SK-N-SH treated with all-trans-retinoic acid at 6 μM for 48 hours (cell line): Measurements from ENCODE around the gene PHKA2.

Source experiments
- CREB5 ChIP-seq: fragments of 250-450 bp; sonication (Bioruptor Pico); IDR thresholded peaks from 2 replicates; pipeline ENCODE4 v1.5.1; 2020; ENCODE audit warnings: low read depth, mild to moderate bottlenecking, moderate library complexity
- CSDC2 ChIP-seq: fragments of 250-450 bp; sonication (Bioruptor Pico); IDR thresholded peaks from 2 replicates; pipeline ENCODE4 v1.5.0; 2020; ENCODE audit warnings: mild to moderate bottlenecking, moderate library complexity
- ESRRG ChIP-seq: fragments of 250-450 bp; sonication (Bioruptor Pico); IDR thresholded peaks from 2 replicates; pipeline ENCODE4 v1.6.1; 2021; ENCODE audit warnings: mild to moderate bottlenecking
- GLIS3 ChIP-seq: fragments of 250-450 bp; sonication (Bioruptor Pico); IDR thresholded peaks from 2 replicates; pipeline ENCODE4 v1.5.0; 2020; ENCODE audit warnings: mild to moderate bottlenecking, moderate library complexity
- OSR1 ChIP-seq: fragments of 250-450 bp; sonication (Bioruptor Pico); IDR thresholded peaks from 2 replicates; pipeline ENCODE4 v1.8.0; 2022; ENCODE audit warnings: moderate library complexity, mild to moderate bottlenecking, inconsistent platforms
- RARB ChIP-seq: fragments of 250-450 bp; sonication (Bioruptor Pico); IDR thresholded peaks from 2 replicates; pipeline ENCODE4 v1.8.0; 2021; ENCODE audit warnings: mild to moderate bottlenecking, moderate library complexity
- TSHZ2 ChIP-seq: fragments of 250-450 bp; sonication (Bioruptor Pico); IDR thresholded peaks from 2 replicates; pipeline ENCODE4 v1.5.0; 2020; ENCODE audit warnings: mild to moderate bottlenecking, moderate library complexity
- ZFP3 ChIP-seq: fragments of 250-450 bp; sonication (Bioruptor Pico); IDR thresholded peaks from 2 replicates; pipeline ENCODE4 v1.5.0; 2020; ENCODE audit warnings: mild to moderate bottlenecking, moderate library complexity
- ZNF565 ChIP-seq: fragments of 450-650 bp; formaldehyde crosslinking; conservative IDR thresholded peaks from 2 replicates; pipeline ENCODE4 v1.5.0; 2020; ENCODE audit warnings: low read depth, mild to moderate bottlenecking, moderate library complexity
- ZNF8 ChIP-seq: fragments of 450-650 bp; formaldehyde crosslinking; IDR thresholded peaks from 2 replicates; pipeline ENCODE4 v1.5.0; 2020; ENCODE audit warnings: mild to moderate bottlenecking, moderate library complexity
- TF ChIP-seq, protein P1 (sequence below): fragments of 250-450 bp; sonication (Bioruptor Pico); IDR thresholded peaks from 2 replicates; pipeline ENCODE4 v1.8.0; 2020; ENCODE audit warnings: mild to moderate bottlenecking, moderate library complexity, borderline replicate concordance

DNA sequence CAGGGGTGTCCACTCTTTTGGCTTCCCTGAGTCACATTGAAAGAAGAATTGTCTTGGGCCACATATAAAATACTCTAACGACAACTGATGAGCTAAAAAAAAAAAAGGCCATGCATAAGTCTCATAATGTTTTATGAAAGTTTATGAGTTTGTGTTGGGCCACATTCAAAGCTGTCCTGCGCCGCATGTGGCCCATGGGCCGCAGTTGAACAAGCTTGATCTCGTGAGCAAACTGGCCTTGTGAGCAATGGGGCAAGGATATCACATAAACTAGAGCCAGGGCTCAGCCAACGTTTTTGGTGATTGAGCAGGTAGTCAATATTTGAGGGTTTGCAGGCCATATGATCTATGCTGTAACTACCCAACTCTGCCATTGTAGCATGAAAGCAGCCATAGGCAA is 44.6 kb upstream of the PHKA2 start:
- TF ChIP-seq OSR1 (CRISPR knock-in tag) (no peak), ESRRG (CRISPR knock-in tag) (no peak), ZFP3 (CRISPR knock-in tag) (no peak), ZNF565 (CRISPR knock-in tag) (no peak), ZNF8 (CRISPR knock-in tag) (no peak), TSHZ2 (CRISPR knock-in tag) (no peak), RARB (no peak), CREB5 (CRISPR knock-in tag) (no peak), GLIS3 (CRISPR knock-in tag) (no peak), CSDC2 (CRISPR knock-in tag) (no peak)
- TF ChIP-seq, protein P1, sequence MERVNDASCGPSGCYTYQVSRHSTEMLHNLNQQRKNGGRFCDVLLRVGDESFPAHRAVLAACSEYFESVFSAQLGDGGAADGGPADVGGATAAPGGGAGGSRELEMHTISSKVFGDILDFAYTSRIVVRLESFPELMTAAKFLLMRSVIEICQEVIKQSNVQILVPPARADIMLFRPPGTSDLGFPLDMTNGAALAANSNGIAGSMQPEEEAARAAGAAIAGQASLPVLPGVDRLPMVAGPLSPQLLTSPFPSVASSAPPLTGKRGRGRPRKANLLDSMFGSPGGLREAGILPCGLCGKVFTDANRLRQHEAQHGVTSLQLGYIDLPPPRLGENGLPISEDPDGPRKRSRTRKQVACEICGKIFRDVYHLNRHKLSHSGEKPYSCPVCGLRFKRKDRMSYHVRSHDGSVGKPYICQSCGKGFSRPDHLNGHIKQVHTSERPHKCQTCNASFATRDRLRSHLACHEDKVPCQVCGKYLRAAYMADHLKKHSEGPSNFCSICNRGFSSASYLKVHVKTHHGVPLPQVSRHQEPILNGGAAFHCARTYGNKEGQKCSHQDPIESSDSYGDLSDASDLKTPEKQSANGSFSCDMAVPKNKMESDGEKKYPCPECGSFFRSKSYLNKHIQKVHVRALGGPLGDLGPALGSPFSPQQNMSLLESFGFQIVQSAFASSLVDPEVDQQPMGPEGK (CRISPR knock-in tag), result no peak
